Lower leg skin (tissue), 3 donors: ENCODE data around the gene HSPBP1.

Experiments
- CTCF ChIP-seq, 3 donors: fragments of 450-650 bp; IDR thresholded peaks; one replicate each; pipeline ENCODE4 v1.5.1; 2016; ENCODE audit warnings: antibody characterized with exemption in 3 of 3, mild to moderate bottlenecking in 3 of 3, moderate library complexity in 2 of 3
- POLR2A ChIP-seq, 2 donors: fragments of 450-650 bp; IDR thresholded peaks; one replicate each; pipeline ENCODE4 v1.6.1; 2016 to 2017; ENCODE audit warnings: antibody characterized with exemption in 2 of 2, mild to moderate bottlenecking in 1 of 2, moderate library complexity in 1 of 2

DNA sequence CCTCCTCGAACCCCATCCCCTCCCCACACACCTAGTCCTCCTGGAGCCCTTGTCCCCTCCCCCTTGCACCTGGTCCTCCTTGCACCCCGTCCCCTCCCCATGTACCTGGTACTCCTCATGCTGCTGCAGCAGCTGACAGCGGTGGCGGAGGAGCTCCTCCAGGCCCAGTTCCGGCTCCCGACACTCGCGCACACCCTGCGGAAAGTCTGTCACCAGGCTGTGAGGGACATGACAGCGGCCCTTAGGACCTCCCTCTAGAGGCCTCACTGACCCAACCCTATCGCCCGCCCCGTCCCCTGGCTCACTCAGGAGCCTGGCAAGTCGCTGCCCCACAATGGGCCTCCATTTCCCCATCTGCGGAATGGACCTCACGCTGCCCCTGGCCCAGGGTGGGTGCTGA is 14.7 kb downstream of the HSPBP1 start:
- TF ChIP-seq CTCF (IDR thresholded peaks at IDR 0.05) (no peak), POLR2A (IDR thresholded peaks at IDR 0.05) (no peak)
